C1 segment of cervical spinal cord (tissue), 14 donors: Measurements from ENCODE around the gene ADSS1.

Source experiments
- DNase-seq, 14 donors: peaks; one replicate each; lab custom pipeline; 2025; lab: John Stamatoyannopoulos, UW

Gene ADSS1

GRCh38 chr14:104779776-104780512 is 55.9 kb downstream of the ADSS1 start:
- DNase-seq = no peak

GRCh38 chr14:104780513-104781030 is 56.5 kb downstream of the ADSS1 start:
- DNase-seq = no peak

- DNase-seq = no peak
Measured at GRCh38 chr14:104781271-104782077, 57.4 kb downstream of the ADSS1 start.

DNA sequence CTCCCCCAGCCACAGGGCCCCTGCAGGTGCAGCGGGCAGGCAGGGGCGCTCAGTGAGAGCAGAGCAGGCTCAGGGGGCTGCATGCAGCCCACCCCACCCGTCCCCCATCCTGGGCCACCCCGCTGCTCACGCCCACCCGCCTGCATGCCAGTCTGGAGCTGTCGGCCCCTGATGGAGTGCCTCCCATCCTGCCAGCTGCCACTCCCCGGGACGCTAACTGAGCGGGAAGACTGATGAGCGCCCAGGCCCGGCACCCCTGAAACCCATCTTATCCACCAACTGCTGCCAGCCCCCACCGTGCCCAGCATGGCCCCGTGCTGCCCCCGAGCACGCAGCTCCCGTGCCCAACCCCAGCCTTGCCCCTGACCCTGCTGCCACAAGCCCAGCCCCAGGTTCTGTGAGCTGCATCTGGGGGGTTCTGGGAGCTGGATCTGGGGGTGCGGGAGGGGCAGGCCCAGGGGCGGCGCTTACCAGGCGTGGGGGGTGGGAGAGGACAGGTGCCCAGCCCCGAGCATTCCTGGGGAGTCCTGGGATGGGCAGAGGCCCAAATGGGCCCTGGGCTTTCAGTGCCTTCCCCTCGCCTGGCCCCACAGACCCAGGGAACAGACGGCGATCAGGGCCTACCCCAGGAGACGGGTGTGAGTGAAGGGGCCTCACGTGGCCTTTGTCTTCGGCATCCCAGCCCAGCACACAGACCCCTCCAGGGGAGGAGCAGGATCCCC is 58.2 kb downstream of the ADSS1 start:
- DNase-seq = no peak

GRCh38 chr14:104782808-104783139 is 58.7 kb downstream of the ADSS1 start:
- DNase-seq = no peak

GRCh38 chr14:104783484-104784217 is 59.6 kb downstream of the ADSS1 start:
- DNase-seq = no peak

GRCh38 chr14:104784218-104784568 is 60.2 kb downstream of the ADSS1 start:
- no peak for DNase-seq

DNA sequence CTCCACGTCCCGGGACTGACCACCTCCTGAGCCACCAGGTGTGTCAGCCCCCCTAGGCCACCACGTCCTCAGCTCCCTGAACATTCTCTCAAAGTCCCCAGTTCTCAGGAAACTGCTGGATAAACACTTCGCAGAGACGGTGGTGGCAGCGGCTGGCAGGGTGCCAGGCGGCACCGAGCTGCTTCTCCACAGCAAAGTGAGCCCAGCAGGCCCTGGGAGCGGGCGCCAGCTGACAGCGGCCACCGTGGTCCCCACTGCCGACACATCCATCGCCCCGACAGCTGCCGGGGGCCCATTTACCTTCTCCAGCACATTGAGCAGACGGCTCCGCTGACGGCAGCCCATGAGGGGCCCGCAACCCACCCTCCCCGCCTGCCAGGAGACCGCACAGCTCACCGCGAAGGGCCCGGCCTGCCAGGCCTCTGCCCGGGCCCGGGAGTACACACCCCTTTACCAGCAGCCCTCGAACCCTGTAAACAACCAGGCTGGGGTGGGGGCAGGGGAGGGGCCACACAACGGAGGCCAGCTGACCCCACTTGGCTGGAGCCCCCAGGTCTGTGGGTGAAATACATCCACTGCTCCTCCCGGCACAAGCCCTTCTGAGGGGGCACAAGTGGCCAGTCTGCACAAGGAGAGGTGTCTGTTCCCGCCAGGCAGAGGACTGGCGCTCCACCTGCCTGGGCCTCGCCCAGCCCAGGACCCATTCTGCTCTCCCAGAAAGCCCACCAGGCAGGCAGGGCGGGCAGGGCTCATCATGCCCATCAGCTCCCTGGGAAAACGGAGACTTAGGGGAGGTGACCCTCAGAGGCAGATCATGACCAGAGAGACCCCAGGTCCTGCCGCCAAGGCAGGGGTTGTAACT is 61.0 kb downstream of the ADSS1 start:
- peak in 1 of 14 donors; percentile 34 for DNase-seq

GRCh38 chr14:104785708-104786080 is 61.7 kb downstream of the ADSS1 start:
- no peak for DNase-seq

DNA sequence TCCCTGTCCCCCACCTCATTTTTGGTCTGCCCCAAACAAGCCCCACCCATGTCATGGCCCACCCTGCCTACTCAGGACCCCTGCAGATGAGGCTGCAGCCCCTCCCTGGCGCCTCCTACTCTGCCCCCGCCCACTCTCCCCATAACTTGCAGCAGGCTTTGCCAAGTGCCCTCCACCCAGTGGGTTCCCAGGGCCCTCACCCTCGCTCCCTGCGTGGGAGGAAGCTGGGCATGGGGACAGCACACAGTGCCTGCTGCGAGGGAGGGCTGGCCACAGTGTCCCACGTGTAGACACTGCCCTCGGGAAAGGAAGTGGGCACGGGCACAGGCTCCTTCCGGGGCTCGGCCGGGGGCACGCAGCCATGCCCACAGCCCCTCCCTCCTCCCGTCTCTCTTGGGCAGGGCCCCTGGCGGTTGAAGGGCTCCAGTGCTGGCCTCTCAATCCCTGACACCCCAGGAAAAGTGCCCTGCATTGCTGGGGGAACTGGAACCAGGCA is 62.1 kb downstream of the ADSS1 start:
- DNase-seq = peak in 2 of 14 donors; percentile 20 to 34

GRCh38 chr14:104786726-104787675 is 63.0 kb downstream of the ADSS1 start:
- DNase-seq = peak in 1 of 14 donors; percentile 52

GRCh38 chr14:104787736-104788135 is 63.7 kb downstream of the ADSS1 start:
- no peak for DNase-seq

GRCh38 chr14:104788161-104788818 is 64.3 kb downstream of the ADSS1 start:
- no peak for DNase-seq

DNA sequence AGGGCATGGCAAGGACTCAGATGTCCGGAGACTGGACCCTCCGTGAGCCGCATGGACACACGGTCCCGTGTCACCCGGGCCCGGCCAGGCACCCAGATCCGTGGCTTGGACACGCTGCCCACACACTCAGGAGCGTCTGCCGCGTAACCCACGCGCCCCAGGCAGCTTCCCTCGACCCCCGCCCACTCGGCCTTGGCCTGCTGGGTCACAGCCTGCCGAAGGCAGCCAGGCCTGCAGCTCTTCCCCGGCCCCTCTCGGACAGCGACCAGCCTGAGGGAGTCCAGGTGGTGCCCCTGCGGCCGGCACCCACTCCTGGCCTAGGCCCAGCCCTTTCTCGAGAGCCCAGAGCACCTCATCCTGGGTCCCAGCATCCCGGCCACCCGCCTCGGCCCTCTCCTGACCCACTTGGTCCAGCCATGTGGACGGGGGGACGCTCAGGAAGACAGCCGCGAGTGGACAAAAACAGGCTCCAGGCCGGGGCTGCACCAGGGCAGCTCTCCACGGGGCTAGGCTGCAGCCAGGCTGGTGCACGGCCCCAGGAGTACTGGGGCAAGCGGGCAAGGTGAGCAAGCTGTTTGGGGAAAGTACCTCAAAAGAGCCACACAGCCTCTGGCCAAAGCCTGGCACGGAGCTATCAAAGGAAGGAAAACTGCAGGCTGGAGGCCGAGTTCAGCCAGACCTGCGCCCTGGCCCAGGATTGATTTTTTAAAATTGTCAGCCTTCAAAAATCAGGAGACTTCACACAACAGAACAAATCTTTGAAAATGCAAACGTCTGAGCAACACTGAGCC is 65.0 kb downstream of the ADSS1 start:
- DNase-seq = no peak

DNA sequence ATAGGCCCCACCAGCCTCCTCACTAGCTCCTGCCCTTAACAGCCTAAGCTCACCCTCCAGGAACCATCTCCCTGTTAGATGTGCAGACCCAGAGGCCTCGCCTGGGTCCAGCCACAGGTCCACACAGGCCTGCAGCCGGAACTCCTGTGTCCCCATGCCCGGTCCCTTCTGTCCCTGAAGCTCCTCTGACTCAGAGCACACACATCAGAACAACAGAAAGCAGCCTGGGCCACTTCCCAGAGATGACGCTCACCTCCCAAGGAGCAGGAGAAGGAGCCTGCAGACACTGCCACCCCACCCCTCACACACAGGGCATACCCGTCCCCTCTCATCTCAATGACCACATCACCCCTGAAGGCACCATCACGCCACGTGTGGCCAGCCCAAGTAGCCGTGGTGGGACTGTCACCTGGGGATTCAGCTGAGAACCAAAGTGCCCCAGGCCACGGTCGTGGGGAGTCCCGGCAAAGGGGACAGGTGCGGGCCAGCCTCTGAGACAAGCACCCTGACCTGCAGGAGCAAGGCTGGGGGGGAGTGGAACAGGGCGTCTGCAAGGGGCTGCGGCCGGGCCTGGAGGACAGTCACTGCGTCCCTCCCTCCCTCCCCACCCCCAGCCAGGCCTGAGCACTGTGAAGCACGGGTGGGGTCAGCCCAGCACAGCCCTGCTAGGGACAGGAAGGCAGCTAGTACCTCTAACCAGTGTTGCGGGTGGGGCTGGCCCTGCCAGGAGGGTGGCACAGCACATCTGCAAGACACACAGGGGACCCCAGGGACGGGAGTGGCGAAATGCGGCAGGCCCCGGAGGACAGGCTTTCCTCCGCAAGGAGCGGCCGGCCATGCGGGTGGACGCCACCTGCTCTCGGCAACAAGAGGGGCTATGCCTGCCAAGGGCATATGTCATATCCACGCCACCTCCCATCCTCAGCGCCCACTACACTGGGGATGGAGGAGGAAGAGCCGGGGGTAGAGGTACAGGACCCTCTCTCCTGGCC is 66.0 kb downstream of the ADSS1 start:
- no peak for DNase-seq

DNA sequence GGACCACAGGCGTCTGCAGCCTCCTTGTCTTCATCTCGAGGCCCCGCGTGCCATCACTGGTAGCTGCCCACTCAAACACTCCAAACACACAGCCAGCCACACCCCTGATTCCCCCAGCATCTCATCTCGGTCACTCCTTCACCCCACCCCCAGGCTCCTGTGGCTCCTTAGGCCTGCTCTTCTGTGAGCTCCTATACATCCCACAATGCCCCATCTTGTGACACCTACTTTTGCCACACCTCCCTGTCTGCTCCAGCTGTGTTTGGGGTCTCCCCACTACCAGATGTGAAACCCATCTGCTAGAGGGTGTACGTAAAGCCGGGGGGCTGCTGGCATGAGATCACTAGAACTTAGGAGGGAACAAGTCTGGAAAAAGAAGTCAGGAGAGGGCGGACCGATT is 67.4 kb downstream of the ADSS1 start:
- DNase-seq = no peak
